ENCODE data around the gene KBTBD8.

- TF ChIP-seq CTCF (IDR thresholded peaks at IDR 0.05) (no peak), POLR2A (IDR thresholded peaks at IDR 0.05) (no peak)
Measured at GRCh38 chr3:66983101-66983500, 15.0 kb upstream of the KBTBD8 start.

Data from Peyer's patch (tissue), 4 donors.